Heart left ventricle (tissue), 16 donors: Measurements from ENCODE around the gene FBXO17. TPM values are rescaled to one million over a fixed set of nuclear protein-coding genes. Genes with fewer than 3 reads are reported as not detected.

Experiments
- ATAC-seq, 4 donors: fragments of 200-7000 bp; cut with Tn5 transposase; one replicate each; pipeline ENCODE4 v1.9.1; 2020 to 2022; ENCODE audit warnings: moderate library complexity in 4 of 4, mild to moderate bottlenecking in 3 of 4, moderate number of reproducible peaks in 1 of 4
- DNase-seq, 5 donors: peaks; one replicate each; pipeline ENCODE4 v3.0.0-alpha.2; 2020
- H3K27ac ChIP-seq, 12 donors: fragments of 200-600 bp; sonication (generic) in 4 of 12; one replicate each; pipeline versions ENCODE4 v1.5.0 to v1.8.0; 2016 to 2022; ENCODE audit warnings: mild to moderate bottlenecking in 2 of 12
- H3K27me3 ChIP-seq, 9 donors: fragments of 200-600 bp; sonication (generic) in 2 of 9; one replicate each; pipeline versions ENCODE4 v1.5.1 to v1.8.0; 2016 to 2022; ENCODE audit warnings: mild to moderate bottlenecking in 3 of 9
- H3K36me3 ChIP-seq, 9 donors: fragments of 200-600 bp; sonication (generic) in 2 of 9; one replicate each; pipeline versions ENCODE4 v1.5.0 to v1.8.0; 2018 to 2022; ENCODE audit warnings: mild to moderate bottlenecking in 2 of 9
- H3K4me1 ChIP-seq, 12 donors: fragments of 200-600 bp; sonication (generic) in 4 of 12; one replicate each; pipeline versions ENCODE4 v1.5.0 to v1.8.0; 2016 to 2022; ENCODE audit warnings: mild to moderate bottlenecking in 3 of 12
- H3K4me3 ChIP-seq, 12 donors: fragments of 200-600 bp; sonication (generic) in 4 of 12; one replicate each; pipeline versions ENCODE4 v1.5.0 to v1.8.0; 2017 to 2022; ENCODE audit warnings: mild to moderate bottlenecking in 9 of 12, moderate library complexity in 4 of 12
- H3K9me3 ChIP-seq, 12 donors: fragments of 200-600 bp; sonication (generic) in 4 of 12; one replicate each; pipeline versions ENCODE4 v1.5.0 to v1.8.0; 2016 to 2022; ENCODE audit warnings: mild to moderate bottlenecking in 1 of 12
- CTCF ChIP-seq, 12 donors: fragments of 200-600 bp; sonication (generic) in 4 of 12; IDR thresholded peaks; one replicate each; pipeline versions ENCODE4 v1.5.0 to v1.8.0; 2018 to 2022; ENCODE audit warnings: antibody characterized with exemption in 12 of 12, mild to moderate bottlenecking in 5 of 12
- POLR2A ChIP-seq, 2 donors: fragments of 450-650 bp; IDR thresholded peaks; one replicate each; pipeline ENCODE4 v1.6.1; 2017; ENCODE audit warnings: antibody characterized with exemption in 2 of 2, mild to moderate bottlenecking in 2 of 2, moderate library complexity in 2 of 2
- WGBS, 4 donors: extraction: QIAGEN DNeasy Blood & Tissue Kit in 2 of 4; methylation state at CpG; one replicate each; pipeline versions ENCODE4 v1.1.5 to v1.1.7; 2013 to 2018; 5-methylcytosine and 5-hydroxymethylcytosine counted together
- intact Hi-C, 10 donors: fragments of 100-400 bp; cut with DNase I; formaldehyde crosslinking; loops; one replicate each; pipeline versions ENCODE4 v1.11.1 to v1.14.2; 2022
- polyA plus RNA-seq, 2 donors: library from polyadenylated mRNA; stranded (reverse); fragments of 200-250 nt; gene quantifications; one replicate each; pipeline ENCODE4 v1.2.3, GENCODE V29; 2013
- total RNA-seq, 9 donors: library from RNA; depleted of rRNA in 2 of 9; stranded (reverse); fragments of >200 nt in 2 of 9; fragmentation: NEBNext Ultra II Directional in 3 of 9; extraction: Animal tissue kit (Norgen Biotek cat#: 25700) in 3 of 9; gene quantifications; one replicate each; pipeline versions ENCODE4 v1.1.0 to v1.2.4, GENCODE V29; 2016 to 2023
- donor health status: ischemic (EF 13 %, LVEDD 7.1; RV severe dilation, severe dysfunction).
- donor health status: healthy with polysubstance abuse.
- donor health status: DM: no; HTN: yes; CAD: no.
- donor health status: DM: no; HTN: no; CAD: no.
- donor health status: ischemic (EF 25% LVEDD 6.9; RV normal size, moderate dysfunction).
- donor health status: ischemic (EF 25% LVEDD 5.7; RV mildly dilated, moderate dysfunction).
- donor health status: healthy.
- donor health status: DM: yes; HTN: yes; CAD: no.
- donor health status: ischemic (EF 35%, LVEDD 5.7; RV mildly dilated, moderate dysfunction).
- donor health status: nonischemic (EF 11% LVEDD 7.7; RV severe dilation, severe dysfunction).
- donor health status: DM: yes; HTN: yes; CAD: no.
- donor health status: PGD.
- donor health status: ischemic (EF 29% LVEDD 5.4; RV normal size, mild dysfunction).
- donor health status: nonischemic (EF 23%, LVEDD 6.1; RV moderate dilation, normal function).

Gene FBXO17
- total and polyA plus RNA-seq, 11 donors, result 1.2 to 4.9 (median 2.4) TPM

- DNase-seq, result no peak
- 96 to 97% (median 96%) methylated on average over 12 of the region's 12 CpGs for WGBS, 4 donors
- H3K4me1 ChIP-seq, result no peaks in the 10 kb centered on the region
- no peak for TF ChIP-seq POLR2A (IDR thresholded peaks at IDR 0.05)
- no peak for TF ChIP-seq CTCF (IDR thresholded peaks at IDR 0.05)
- H3K27ac ChIP-seq, result no peak overlapping the region
- peaks cover 0 to 16% (median 0%) of the 10 kb centered on the region in 9 donors for H3K27me3 ChIP-seq
- peaks cover 0 to 42% (median 30%) of the 10 kb centered on the region in 9 donors for H3K36me3 ChIP-seq
- no peak overlapping the region for H3K4me3 ChIP-seq
- intact Hi-C loops, result no loop called here
- no peaks in the 10 kb centered on the region for H3K9me3 ChIP-seq
- no peak for ATAC-seq
Measured at GRCh38 chr19:38907670-38908069, 67.9 kb downstream of the FBXO17 start.

GRCh38 chr19:38907227-38907626, 68.3 kb downstream of the FBXO17 start:
- TF ChIP-seq POLR2A (IDR thresholded peaks at IDR 0.05), result no peak
- TF ChIP-seq CTCF (IDR thresholded peaks at IDR 0.05), result no peak
- Histone ChIP-seq H3K4me1 (no peaks in the 10 kb centered on the region), H3K27ac (no peak overlapping the region), H3K4me3 (no peak overlapping the region), H3K27me3 (peaks cover 0 to 15% (median 0%) of the 10 kb centered on the region in 9 donors), H3K36me3 (peaks cover 0 to 42% (median 30%) of the 10 kb centered on the region in 9 donors), H3K9me3 (no peaks in the 10 kb centered on the region)
- ATAC-seq, result no peak
- WGBS, 4 donors, result 95 to 96% (median 95%) methylated on average over 29 of the region's 29 CpGs
- no peak for DNase-seq
- intact Hi-C loops, result no loop called here

GRCh38 chr19:38905620-38906019, 69.9 kb downstream of the FBXO17 start:
- intact Hi-C loops, result no loop called here
- H3K9me3 ChIP-seq, result peaks cover 0 to 3% (median 0%) of the 10 kb centered on the region in 12 donors
- no peak overlapping the region for H3K4me3 ChIP-seq
- no peak for TF ChIP-seq CTCF (IDR thresholded peaks at IDR 0.05)
- TF ChIP-seq POLR2A (IDR thresholded peaks at IDR 0.05), result no peak
- H3K27me3 ChIP-seq, result no peaks in the 10 kb centered on the region
- H3K4me1 ChIP-seq, result peaks cover 0 to 12% (median 7%) of the 10 kb centered on the region in 12 donors
- peaks cover 0 to 42% (median 30%) of the 10 kb centered on the region in 9 donors for H3K36me3 ChIP-seq
- 93 to 100% (median 94%) methylated on average over 2 to 4 of the region's 4 CpGs for WGBS, 4 donors
- ATAC-seq (no peak), DNase-seq (no peak)
- H3K27ac ChIP-seq, result no peak overlapping the region

- no peak for ATAC-seq
Measured at GRCh38 chr19:38904581-38905539, 70.7 kb downstream of the FBXO17 start.

More at GRCh38 chr19:38904581-38905539, 70.7 kb downstream of the FBXO17 start:
- TF ChIP-seq POLR2A (IDR thresholded peaks at IDR 0.05) (no peak), CTCF (IDR thresholded peaks at IDR 0.05) (no peak)
- Histone ChIP-seq H3K36me3 (peaks cover 0 to 42% (median 30%) of the 10 kb centered on the region in 9 donors), H3K4me3 (no peak overlapping the region), H3K27me3 (no peaks in the 10 kb centered on the region), H3K4me1 (peaks cover 0 to 17% (median 10%) of the 10 kb centered on the region in 12 donors), H3K27ac (no peak overlapping the region), H3K9me3 (peaks cover 0 to 3% (median 0%) of the 10 kb centered on the region in 12 donors)
- DNase-seq, result no peak
- 89 to 92% (median 91%) methylated on average over 24 to 35 of the region's 35 CpGs for WGBS, 4 donors
- intact Hi-C loops, result no loop called here
